COR-L47 (cell line): ENCODE data around the gene PODNL1.

Source experiments
- DNase-seq: peaks from one replicate; lab custom pipeline; 2025; lab: John Stamatoyannopoulos, UW

The PODNL1 gene

DNA sequence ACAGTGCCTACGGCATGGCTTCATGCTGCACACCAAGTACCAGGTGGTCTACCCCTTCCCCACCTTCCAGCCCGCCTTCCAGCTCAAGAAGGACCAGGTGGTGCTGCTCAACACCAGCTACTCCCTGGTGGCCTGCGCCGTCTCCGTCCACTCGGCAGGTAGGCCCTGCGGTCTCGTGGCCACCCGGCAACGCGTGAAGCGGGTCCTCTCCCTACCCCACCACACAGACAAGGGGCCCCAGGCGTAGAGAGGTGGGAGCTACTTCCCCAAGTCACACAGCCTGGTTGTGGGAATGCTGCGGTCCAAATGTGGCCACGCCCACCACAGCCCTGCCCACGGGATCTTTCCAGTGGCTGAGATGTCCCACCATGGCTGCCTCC is 18.1 kb upstream of the PODNL1 start:
- no peak for DNase-seq

DNA sequence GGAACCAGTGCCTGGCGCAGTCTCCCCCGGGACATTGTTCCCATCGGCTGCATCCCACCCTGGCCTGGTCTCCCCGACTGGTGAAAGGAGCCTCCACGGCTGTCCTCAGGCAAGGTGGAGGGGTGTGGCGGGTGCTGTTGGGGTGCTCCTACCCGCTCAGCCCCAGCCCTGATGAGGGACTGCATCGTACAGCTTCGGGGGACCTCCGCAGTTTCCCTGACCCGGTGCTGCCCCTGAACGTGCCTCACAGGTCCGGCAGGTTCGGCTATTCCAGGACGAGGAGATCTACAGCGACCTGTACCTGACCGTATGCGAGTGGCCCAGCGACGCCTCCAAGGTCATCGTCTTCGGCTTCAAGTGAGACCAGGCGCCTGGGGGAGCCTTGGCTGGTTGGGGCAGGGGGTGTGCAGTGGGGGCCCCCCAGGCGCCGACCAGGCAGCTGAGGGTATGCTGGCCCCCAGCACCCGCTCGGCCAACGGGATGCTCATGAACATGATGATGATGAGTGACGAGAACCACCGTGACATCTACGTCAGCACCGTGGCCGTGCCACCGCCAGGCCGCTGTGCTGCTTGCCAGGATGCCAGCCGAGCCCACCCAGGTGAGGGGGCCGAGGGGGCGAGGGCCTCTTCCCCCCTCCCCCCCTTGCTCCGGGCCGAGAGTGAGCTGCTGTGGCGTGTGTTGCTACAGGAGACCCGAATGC is 17.6 kb upstream of the PODNL1 start:
- DNase-seq, result no peak

DNA sequence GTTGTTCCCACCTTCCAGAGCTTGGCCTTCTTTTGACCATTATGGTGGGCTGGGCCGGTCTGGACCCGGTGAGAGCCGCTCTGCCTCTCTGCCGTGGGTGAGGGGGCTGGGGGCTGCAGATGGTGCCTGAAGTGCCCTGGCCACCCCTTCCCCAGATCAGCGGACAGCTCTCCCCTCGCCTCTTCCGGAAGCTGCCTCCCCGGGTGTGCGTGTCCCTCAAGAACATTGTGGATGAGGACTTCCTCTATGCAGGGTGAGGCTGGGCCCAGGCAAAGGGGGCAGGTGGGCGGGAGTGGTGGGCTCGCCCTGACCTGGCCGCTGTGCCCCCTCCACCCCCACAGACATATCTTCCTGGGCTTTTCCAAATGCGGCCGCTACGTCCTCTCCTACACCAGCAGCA is 16.0 kb upstream of the PODNL1 start:
- no peak for DNase-seq

DNA sequence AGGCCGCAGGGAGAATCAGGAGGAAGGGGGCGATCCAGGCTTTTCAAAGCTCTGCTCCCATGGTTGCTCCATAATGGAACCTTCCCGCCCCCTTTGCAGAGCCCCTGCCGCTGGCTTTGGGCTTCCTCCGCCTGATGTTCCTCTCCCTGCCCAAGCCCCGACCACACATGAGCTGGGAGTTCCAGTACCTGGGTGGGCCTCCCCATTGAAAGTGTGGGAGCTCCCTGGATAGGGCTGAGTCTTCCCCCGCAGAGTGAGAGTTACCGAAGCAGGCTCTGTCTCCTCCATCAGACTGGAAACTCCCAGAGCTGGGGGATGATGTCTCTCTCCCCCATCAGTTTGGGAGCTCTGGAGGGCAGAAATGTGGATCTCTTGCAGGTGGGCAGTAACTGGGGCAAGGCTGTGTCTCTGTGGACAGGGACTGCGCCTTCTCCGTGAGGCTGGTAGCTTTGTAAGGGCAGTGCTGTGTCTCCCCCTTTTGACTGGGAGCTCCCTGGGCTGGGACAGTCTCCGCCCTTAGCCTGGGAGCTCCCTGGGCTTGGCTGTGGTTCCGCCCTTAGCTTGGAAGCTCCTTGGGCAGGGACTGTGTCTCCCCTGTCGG is 14.8 kb upstream of the PODNL1 start:
- DNase-seq, result no peak

DNA sequence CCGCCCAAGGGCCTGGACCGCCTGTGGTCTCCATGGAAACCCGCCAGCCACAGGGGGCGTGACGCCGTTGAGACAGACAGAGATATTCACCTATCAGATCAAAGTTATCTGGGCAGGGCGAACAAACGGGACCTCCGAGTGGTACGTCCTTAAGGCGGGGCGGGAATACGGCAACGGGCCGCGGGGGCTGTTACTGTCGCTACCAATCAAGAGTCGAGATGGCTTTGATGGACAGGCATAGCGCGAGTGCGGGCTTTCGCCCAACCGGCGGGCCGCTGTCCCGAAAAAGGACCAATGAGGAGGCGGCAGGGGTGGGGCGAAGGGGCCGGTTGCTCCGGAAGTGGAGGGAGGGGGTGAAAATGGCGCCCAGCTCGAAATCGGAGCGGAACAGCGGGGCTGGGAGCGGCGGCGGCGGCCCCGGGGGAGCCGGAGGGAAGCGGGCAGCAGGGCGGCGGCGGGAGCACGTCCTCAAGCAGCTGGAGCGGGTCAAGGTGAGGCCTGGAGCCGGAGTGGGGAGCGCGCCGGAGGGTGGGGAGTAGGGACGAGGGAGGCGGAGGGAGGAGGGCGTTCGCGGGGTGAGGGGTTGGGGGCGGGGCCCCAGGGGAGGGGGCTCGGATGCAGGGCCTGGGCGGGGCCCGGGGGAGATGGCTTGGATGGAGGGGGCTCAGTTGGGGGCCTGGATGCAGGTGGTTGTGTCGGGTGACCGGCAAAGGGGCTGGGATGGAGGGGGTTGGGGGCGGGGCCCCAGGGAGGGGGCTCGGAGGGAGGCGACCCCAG is 14.1 kb upstream of the PODNL1 start, which contains the start of gene DCAF15:
TSS of gene DCAF15 (plus strand) at position 356 of the 777 bp plus-strand sequence. CDS start at position 360, 4 bp downstream.
- DNase-seq, result peak; percentile 100

DNA sequence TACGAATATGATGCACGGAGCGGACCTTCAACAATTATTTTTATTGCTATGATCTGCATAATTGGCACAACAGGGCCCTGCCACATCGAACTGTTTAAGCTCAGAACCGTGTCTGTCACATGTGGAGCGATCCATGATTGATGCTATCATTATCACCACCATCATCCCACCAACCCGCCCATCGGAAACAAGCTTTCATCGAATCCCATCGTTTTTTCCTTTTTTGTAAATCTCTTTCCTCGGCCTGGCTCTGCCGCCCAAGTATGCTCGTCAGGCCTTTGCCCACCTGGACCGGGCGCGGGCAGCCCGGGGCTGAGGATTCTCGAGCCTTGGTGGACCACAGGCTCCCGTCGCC is 13.6 kb upstream of the PODNL1 start:
- DNase-seq, result no peak

DNA sequence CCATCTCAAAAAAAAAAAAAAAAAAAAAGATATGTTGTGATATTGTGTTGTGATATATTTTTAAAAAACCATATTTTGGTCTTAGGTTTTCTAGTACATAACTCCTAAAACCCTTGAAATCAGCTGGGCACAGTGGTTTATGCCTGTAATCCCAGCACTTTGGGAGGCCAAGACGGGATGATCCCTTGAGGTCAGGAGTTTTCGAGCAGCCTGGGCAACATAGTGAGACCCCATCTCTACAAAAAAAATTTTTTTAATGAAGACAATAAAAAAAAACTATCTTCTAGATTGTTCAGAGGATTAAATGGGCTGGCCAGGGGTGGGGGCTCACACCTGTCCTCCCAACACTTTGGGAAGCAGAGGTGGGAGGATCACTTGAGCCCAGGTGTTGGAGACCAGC is 12.8 kb upstream of the PODNL1 start:
- DNase-seq, result no peak

DNA sequence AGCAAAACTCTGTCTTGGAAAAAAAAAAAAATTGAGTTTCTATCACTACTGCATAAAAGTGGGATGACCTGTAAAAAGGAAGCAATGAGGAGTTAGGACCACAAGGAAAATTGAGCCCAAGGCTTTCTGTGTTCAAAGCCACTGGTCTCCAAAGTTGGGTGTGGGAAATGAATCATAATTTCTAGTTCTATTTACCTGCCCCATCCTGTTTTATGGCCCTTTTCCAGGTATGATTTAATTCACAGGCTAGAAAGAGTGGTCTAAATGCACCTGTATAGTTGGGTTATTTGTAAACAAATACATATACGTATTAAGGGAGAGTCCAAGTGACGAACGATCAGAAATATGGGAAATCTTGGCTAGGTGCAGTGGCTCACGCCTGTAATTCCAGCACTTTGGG is 8.2 kb upstream of the PODNL1 start:
- DNase-seq, result no peak

DNA sequence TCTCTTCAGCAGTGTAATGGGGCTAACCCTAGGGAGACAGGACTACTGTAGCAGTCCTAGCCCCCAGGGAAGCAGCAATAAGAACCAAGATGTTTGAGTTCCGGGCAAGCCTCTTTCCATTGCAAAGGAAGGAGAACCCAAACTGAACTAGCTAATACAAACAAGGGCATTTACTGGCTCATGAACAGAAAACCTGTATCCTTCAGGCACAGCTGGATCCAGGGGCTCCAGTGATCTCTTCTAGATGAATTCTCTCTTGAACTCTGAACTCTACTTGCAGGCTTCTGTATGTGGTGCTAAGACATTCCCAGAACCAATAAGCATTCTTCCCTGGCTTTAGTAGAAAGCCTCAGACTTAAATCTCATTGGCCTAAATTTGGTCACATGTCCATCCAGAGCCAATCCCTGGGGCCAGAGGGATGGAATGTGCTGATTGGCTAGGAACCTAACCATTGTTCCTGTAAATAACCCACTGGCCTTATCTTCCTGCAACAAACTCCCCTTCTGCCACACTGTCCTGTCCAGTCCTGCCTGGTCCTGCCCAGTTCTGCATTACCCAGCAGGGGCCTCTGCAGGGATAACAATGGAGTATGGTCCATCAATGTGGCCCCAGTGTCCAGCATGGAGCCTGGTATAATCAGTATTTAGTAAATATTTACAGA is 3.9 kb upstream of the PODNL1 start:
- no peak for DNase-seq

DNA sequence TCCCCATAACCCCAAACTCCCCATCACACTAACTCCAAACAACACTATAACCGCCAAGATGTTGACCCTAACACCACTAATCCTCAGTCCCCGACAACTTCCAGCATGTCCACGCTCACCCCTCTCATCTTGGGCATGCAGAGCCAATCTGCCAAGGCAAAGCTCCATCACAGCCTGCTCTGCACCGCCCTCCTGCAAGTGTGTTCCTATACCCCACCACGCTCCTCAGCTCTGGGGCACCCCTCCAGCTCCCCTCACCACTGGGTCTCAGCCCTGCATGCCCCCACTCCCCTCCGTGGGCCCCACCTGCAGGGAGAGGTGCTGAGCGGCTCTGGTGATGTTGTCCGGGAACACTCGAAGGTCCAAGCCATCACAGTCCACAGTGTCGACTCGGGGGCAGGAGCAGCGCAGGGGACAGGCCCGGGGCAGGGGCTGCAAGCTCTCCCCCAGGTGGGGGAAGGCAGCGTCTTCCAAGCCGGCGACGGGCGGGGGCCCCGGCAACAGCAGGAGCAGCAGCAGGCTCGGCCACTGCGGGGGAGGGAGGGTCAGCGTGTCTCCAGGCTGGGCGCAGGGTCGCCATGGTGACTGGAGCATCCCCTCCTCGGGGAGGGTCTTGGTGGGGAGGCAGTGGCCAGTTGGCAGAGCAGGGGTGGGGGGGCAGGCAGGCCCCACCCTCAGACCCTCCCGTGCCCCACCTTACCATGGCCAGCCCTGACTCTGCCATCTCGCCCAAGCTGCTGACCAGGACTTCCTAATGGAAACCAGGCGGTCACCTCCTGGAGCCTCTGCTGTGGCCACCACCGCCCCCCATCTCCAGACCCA is 527 bp downstream of the PODNL1 start:
- DNase-seq, result no peak

DNA sequence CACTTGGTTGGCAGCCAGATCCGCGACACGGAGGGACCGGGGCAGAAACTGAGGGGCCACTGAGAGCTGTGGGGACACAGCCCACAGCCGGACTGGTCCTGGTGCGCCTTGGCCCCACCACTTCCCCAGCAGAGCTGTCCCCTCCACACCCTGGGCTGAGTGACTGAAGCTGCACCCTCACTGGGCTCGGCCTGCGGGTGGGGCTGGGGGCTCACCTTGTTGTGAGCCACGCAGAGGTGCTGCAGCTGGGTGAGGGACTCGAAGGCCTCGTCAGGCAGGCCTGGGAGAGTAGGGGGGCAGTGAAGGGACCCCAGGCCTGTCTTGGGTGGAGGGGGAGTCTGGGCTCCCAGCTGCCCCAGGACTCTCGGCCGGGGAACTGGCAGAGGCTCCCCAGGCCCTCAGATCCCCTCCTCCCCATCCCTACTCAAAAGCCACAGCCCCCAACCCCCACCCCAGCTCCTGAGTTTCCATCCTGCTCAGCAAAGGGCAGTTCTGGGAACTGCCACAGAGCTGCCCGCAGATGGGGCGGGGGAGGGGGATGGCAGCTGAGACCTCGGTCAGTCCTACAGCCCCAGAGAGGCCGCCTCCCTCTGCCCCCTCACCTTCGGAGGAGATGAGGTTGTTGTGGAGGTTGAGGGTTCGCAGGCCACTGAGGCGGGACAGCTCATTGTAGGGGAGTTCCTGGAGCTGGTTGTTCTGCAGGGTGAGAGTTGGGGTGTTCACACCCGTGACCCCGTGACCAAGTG is 2.3 kb downstream of the PODNL1 start:
- DNase-seq, result no peak

DNA sequence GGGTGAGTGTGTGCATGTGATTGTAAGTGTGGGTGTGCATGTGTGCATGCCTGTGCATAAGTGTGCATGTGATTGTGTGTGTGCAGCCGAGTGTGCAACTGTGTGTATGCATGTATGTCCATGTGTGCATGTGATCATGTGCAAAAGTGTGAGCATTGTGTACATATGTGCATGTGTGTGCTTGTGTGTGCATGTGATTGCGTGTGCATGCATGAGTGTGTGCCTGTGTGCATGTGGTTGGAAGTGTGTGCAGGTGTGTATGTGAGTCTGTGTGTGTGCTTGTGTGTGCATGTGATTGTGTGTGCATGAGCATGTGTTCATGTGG is 3.5 kb downstream of the PODNL1 start:
- DNase-seq, result no peak

DNA sequence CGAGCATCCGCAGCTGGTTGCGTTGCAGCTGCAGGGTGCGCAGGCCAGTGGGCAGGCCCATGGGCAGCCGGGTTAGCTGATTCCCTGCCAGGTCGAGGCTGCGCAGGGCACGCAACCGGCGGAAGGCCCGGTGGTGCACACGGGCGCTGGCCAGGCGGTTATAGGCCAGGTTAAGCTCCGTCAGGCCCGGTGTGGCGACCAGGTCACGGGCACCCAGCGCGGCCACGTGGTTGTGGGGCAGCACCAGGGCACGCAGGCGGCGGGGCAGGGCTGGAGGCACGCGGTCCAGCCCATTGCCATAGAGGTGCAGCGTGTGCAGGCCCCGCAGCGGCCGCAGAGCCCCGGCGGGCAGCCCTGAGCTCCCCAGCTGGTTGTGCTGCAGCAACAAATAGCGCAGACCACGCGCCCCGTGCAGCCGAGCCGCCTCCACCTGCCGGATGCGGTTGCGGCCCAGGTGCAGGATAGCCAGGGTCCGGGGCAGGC is 5.3 kb downstream of the PODNL1 start:
- DNase-seq, result no peak

DNA sequence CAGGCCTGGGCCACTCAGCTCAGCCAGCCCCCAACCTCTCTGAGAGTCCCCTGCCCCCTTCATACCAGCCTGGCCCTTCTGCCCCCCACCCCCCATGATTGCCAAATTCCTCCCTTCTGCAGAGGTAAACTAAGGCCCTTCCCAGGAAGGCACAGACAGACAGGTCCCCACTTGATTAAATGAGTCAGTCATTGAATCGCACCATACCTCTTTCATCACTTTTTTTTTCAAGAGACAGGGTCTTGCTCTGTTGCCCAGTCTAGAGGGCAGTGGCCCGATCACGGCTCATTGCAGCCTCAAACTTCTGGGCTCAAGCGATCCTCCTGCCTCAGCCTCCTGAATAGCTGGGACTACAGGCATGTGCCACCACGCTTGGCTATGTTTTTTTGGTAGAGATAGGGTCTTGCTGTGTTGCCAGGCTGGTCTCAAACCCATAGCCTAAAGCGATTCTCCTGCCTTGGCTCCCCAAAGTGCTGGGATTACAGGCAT is 6.0 kb downstream of the PODNL1 start:
- no peak for DNase-seq

DNA sequence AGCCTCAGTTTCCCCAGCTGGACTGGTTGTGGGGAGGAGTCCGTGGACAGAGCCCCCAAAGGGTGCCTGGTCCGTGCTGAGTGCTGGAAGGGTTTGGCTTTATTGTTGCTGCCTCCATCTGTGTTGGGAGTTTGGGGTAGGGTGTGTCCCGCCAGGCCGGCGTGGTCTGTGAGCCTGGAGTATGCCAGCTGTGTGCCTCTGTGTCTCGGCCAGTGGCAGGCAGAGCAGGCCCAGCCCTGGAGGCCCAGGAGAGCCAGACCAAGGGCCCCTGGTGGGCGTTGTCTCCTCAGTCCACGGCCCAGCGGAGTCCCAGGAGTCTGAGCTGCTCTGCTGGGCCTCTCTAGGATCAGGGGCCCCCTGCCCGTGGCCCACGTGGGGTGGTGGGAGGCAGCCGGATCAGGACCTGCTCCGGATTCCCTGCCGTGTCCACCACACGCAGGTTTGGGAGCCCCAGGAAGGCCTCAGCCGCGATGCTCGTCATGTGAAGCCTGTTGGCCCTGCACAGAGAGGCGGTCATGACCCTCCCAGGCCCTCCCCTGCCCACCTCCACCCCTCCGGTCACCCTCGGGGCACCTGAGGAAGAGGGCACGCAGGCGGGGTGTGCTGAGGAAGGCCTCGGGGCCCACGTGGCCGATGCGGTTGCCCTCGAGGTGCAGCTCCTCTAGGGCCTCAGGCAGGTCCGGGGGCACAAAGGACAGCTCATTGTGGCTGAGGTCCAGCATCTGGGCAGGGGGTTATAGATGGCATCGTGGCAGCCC is 6.6 kb downstream of the PODNL1 start:
- no peak for DNase-seq

DNA sequence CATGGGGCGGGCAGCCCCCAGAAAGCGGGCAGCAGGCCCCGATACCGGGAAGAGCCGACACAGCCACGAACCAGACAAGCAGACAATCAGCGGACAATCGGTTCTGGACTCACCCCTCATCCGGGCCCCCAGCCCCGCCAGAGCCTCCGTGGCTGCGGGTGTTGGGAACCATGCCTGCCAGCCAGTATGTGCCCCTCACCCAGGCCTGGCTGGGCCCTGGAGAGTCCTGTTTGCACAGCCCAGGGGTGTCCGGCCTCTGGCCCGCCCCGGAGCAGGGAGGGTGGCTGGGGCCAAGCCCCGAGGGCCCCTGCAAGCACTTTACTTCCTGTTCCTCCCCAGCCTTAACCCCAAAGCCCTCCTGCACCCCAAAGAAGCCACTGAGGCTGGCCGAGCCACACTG is 7.8 kb downstream of the PODNL1 start:
- DNase-seq, result no peak

DNA sequence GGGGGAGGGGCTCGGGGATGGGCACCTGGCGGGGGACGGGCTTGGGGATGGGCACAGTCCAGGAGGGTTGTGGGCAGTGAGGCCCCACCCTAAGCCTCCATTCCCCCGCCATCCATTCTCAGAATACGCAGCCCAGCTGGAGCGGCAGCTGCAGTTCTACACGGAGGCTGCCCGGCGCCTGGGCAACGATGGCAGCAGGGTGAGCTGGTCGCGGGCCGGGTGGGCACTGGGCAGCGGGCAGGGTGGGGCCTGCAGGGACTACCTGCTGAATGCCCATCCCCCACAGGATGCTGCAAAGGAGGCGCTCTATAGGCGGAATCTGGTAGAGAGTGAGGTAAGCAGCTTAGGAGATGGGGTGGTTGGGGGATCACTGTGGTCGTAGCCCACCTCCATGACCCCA is 8.3 kb downstream of the PODNL1 start:
- DNase-seq, result no peak

DNA sequence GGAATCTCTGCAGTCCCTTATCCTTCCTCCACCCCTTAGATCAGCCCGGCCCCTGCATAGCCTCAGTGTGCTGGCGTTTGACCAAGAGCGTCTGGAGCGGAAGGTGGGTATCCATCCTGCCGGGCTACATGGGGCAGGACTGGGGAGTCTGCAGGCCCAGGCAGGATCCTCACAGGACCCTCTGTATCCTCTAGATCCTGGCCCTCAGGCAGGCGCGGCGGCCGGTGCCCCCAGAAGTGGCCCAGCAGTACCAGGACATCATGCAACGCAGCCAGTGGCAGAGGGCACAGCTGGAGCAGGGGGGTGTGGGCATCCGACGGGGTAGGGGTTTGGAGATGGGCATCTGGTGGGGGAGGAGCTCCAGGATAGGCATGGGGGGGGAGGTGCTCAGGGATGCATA is 8.9 kb downstream of the PODNL1 start:
- no peak for DNase-seq

DNA sequence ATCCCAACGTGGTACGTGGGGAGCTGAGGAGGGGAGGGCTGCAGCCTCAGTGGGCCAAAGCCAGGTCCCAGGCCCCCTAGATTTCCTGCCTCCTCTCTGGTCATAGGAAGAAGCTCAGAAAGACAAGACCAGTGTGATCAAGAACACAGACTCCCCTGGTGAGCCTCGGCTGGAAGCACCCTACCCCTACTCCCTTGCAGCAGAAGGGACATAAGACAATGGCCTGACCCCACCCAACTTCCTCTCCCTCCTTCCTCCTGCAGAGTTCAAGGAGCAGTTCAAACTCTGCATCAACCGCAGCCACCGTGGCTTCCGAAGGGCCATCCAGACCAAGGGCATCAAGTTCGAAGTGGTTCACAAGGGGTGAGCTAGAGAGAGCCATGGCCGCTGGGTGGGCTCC is 11.5 kb downstream of the PODNL1 start:
- DNase-seq, result no peak

DNA sequence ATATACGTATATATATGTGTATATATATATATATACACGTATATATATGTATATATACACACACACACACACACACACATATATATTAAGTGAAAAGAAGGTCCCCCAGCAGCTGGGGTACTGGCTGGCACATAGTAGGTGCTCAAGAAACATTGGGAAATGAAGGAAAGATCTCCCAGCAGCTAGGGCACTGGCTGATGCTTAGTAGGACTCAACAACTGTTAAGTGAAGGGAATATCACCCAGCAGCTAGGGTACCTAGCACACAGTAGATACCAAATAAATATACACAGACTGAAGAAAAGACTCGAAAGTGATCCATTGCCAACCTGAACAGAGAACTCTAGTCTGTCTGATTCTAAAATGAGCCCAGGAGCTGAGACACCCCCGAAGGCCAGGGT is 12.2 kb downstream of the PODNL1 start:
- no peak for DNase-seq
